Renal cortex interstitium (tissue), 11 donors: Measurements from ENCODE around the gene GPSM1. TPM values are rescaled to one million over a fixed set of nuclear protein-coding genes. Genes with fewer than 3 reads are reported as not detected.

Source experiments
- DNase-seq, 11 donors: peaks; one replicate each; pipeline ENCODE4 v3.0.0-alpha.2; 2013; ENCODE audit warnings: low read depth in 9 of 11, low spot score in 4 of 11; ENCODE audit errors: extremely low read depth in 1 of 11
- polyA plus RNA-seq, 3 donors: library from polyadenylated mRNA; unstranded; fragments of 120-200 nt; gene quantifications; one replicate each; pipeline ENCODE4 v1.2.1, GENCODE V29; 2013; ENCODE audit not compliant: insufficient read length in 3 of 3

GPSM1 gene
- polyA plus RNA-seq, 3 donors, result 28.2 to 48.1 (median 47.2) TPM

GRCh38 chr9:136326061-136326760 is 1.1 kb upstream of the GPSM1 start:
- DNase-seq, result peak in 1 of 11 donors; percentile 48

- DNase-seq, result no peak
Measured at GRCh38 chr9:136326761-136327303, 507 bp upstream of the GPSM1 start.

GRCh38 chr9:136328011-136328621 is 777 bp downstream of the GPSM1 start:
- no peak for DNase-seq

- no peak for DNase-seq
Measured at GRCh38 chr9:136328622-136329041, 1.3 kb downstream of the GPSM1 start.

GRCh38 chr9:136329211-136329627 is 1.9 kb downstream of the GPSM1 start:
- no peak for DNase-seq

GRCh38 chr9:136329636-136330405 is 2.5 kb downstream of the GPSM1 start:
- DNase-seq, result no peak

GRCh38 chr9:136330406-136330990 is 3.2 kb downstream of the GPSM1 start:
- no peak for DNase-seq

GRCh38 chr9:136331030-136331429 is 3.7 kb downstream of the GPSM1 start:
- no peak for DNase-seq

GRCh38 chr9:136331556-136332481 is 4.5 kb downstream of the GPSM1 start:
- DNase-seq, result no peak

GRCh38 chr9:136332482-136332983 is 5.2 kb downstream of the GPSM1 start:
- no peak for DNase-seq

GRCh38 chr9:136333045-136333444 is 5.7 kb downstream of the GPSM1 start:
- DNase-seq, result no peak

- no peak for DNase-seq
Measured at GRCh38 chr9:136333486-136333885, 6.1 kb downstream of the GPSM1 start.

- no peak for DNase-seq
Measured at GRCh38 chr9:136334541-136334940, 7.2 kb downstream of the GPSM1 start.

GRCh38 chr9:136335296-136336155 is 8.2 kb downstream of the GPSM1 start:
- DNase-seq, result no peak

- DNase-seq, result no peak
Measured at GRCh38 chr9:136336156-136336870, 9.0 kb downstream of the GPSM1 start.

GRCh38 chr9:136336881-136337280 is 9.5 kb downstream of the GPSM1 start:
- DNase-seq, result no peak
